IMR-90 (cell line): ENCODE results near the gene CELA3B. TPM values are rescaled to one million over a fixed set of nuclear protein-coding genes. Genes with fewer than 3 reads are reported as not detected.
"Not testable (repeated sequence)": the region's sequence is repeated elsewhere in the genome, so short reads cannot be mapped to it uniquely, and the experiment has no call there.

ENCODE experiments used
- ATAC-seq: fragments of 200-7000 bp; cut with Tn5 transposase; 2 replicates; pipeline ENCODE4 v1.9.1; 2020; ENCODE audit warnings: low read depth, mild to moderate bottlenecking, moderate library complexity
- BruUV-seq: library from RNA; stranded (reverse); fragments of 400-500 nt; replicated peaks from 2 replicates; lab custom pipeline; 2021; lab: Mats Ljungman, UMichigan
- CTCF ChIA-PET: fragments of 300-600 bp; formaldehyde crosslinking; extraction: SDS; loops from one replicate; lab custom pipeline; 2021; ENCODE audit warnings: antibody characterized with exemption; lab: Yijun Ruan, JAX
- POLR2A ChIA-PET: fragments of 300-600 bp; sonication (Branson Sonifier 250); formaldehyde crosslinking; loops from one replicate; lab custom pipeline; 2022; ENCODE audit warnings: antibody characterized with exemption; ENCODE audit not compliant: unreplicated experiment; lab: Charles Lee
- DNase-seq: peaks from one replicate; pipeline ENCODE4 v3.0.0; 2013
- H2AFZ ChIP-seq: replicated peaks from 2 replicates; pipeline ENCODE3; 2013; ENCODE audit warnings: low read length, mild to moderate bottlenecking; ENCODE audit not compliant: poor library complexity
- H2AK5ac ChIP-seq: 2 replicates; pipeline ENCODE4 v1.6.1; 2013; ENCODE audit warnings: low read depth, low read length, inconsistent platforms
- H2AK9ac ChIP-seq: replicated peaks from 2 replicates; pipeline ENCODE3; 2013; ENCODE audit warnings: mild to moderate bottlenecking, low read depth, low read length, moderate library complexity; ENCODE audit not compliant: poor library complexity
- H2BK120ac ChIP-seq: 2 replicates; pipeline ENCODE4 v1.6.1; 2013; ENCODE audit warnings: low read depth, low read length, inconsistent platforms
- H2BK15ac ChIP-seq: 3 replicates; pipeline ENCODE4 v1.6.1; 2013; ENCODE audit warnings: low read depth, low read length, inconsistent platforms
- H2BK20ac ChIP-seq: 2 replicates; pipeline ENCODE4 v1.6.1; 2013; ENCODE audit warnings: low read depth, mild to moderate bottlenecking, inconsistent platforms, low read length, moderate library complexity
- H2BK5ac ChIP-seq: 2 replicates; pipeline ENCODE4 v1.6.1; 2013; ENCODE audit warnings: mild to moderate bottlenecking, low read depth, low read length, inconsistent platforms; ENCODE audit not compliant: poor library complexity, severe bottlenecking
- H3K14ac ChIP-seq: replicated peaks from 2 replicates; pipeline ENCODE4 v1.6.1; 2013; ENCODE audit warnings: low read depth, low read length, inconsistent platforms
- H3K18ac ChIP-seq: 2 replicates; pipeline ENCODE4 v1.6.1; 2013; ENCODE audit warnings: low read depth, low read length, control low read depth
- H3K23ac ChIP-seq: 2 replicates; pipeline ENCODE4 v1.6.1; 2013; ENCODE audit warnings: low read depth, low read length, inconsistent platforms
- H3K27ac ChIP-seq: 2 replicates; pipeline ENCODE4 v1.5.1; 2013; ENCODE audit warnings: mild to moderate bottlenecking, control low read depth, low read length; ENCODE audit not compliant: insufficient read depth
- H3K27me3 ChIP-seq: 2 replicates; pipeline ENCODE4 v1.6.1; 2013; ENCODE audit warnings: low read length; ENCODE audit not compliant: control insufficient read depth, insufficient read depth
- H3K36me3 ChIP-seq: 2 replicates; pipeline ENCODE4 v1.6.1; 2013; ENCODE audit warnings: low read length, mixed read lengths; ENCODE audit not compliant: control insufficient read depth, insufficient read depth
- H3K4ac ChIP-seq: 2 replicates; pipeline ENCODE4 v1.6.1; 2013; ENCODE audit warnings: low read depth, low read length, inconsistent platforms
- H3K4me1 ChIP-seq: 2 replicates; pipeline ENCODE4 v1.6.1; 2013; ENCODE audit warnings: low read length, mixed read lengths; ENCODE audit not compliant: control insufficient read depth, insufficient read depth
- H3K4me2 ChIP-seq: 2 replicates; pipeline ENCODE4 v1.6.1; 2013; ENCODE audit warnings: low read depth, mild to moderate bottlenecking, control low read depth, low read length, moderate library complexity
- H3K4me3 ChIP-seq: 2 replicates; pipeline ENCODE4 v1.5.1; 2013; ENCODE audit warnings: low read depth, mild to moderate bottlenecking, control low read depth, low read length, moderate library complexity; ENCODE audit not compliant: insufficient read depth
- H3K56ac ChIP-seq: 2 replicates; pipeline ENCODE4 v1.6.1; 2013; ENCODE audit warnings: low read length, inconsistent platforms; ENCODE audit not compliant: insufficient read depth; ENCODE audit errors: extremely low read depth
- H3K79me1 ChIP-seq, 2 experiments: 2 replicates each; pipeline ENCODE4 v1.6.1; 2013; ENCODE audit warnings: low read length in 2 of 2, inconsistent platforms in 1 of 2, low read depth in 1 of 2
- H3K9ac ChIP-seq: 2 replicates; pipeline ENCODE4 v1.6.1; 2013; ENCODE audit warnings: low read depth, low read length, control low read depth
- H3K9me1 ChIP-seq: 2 replicates; pipeline ENCODE4 v1.6.1; 2013; ENCODE audit warnings: low read length, inconsistent platforms; ENCODE audit not compliant: insufficient read depth
- H3K9me3 ChIP-seq: 2 replicates; pipeline ENCODE4 v1.6.1; 2013; ENCODE audit warnings: low read length; ENCODE audit not compliant: control insufficient read depth, insufficient read depth
- H4K20me1 ChIP-seq: 2 replicates; pipeline ENCODE4 v1.6.1; 2013; ENCODE audit warnings: low read length, inconsistent platforms; ENCODE audit not compliant: insufficient read depth
- H4K5ac ChIP-seq: 2 replicates; pipeline ENCODE4 v1.6.1; 2013; ENCODE audit warnings: mild to moderate bottlenecking, low read depth, low read length, control low read depth
- H4K8ac ChIP-seq, 2 experiments: 2 replicates each; pipeline ENCODE4 v1.6.1; 2013; ENCODE audit warnings: low read depth in 2 of 2, low read length in 2 of 2, control low read depth in 1 of 2, inconsistent platforms in 1 of 2
- H4K91ac ChIP-seq: 2 replicates; pipeline ENCODE4 v1.6.1; 2013; ENCODE audit warnings: low read depth, low read length, inconsistent platforms; ENCODE audit not compliant: insufficient read depth
- WGBS, 2 experiments: methylation state at CpG; one replicate each; pipeline versions ENCODE4 v1.1.5 to v1.1.7; 2013; ENCODE audit warnings: missing lambda C conversion rate in 2 of 2; ENCODE audit not compliant: insufficient read length in 1 of 2; ENCODE audit errors: extremely low coverage in 2 of 2; 5-methylcytosine and 5-hydroxymethylcytosine counted together
- dilution Hi-C: fragments of 300-500 bp; cut with HindIII; formaldehyde crosslinking; loops from one replicate; pipeline ENCODE4 v1.14.3; 2018; ENCODE audit warnings: low sequenced_read_pairs; ENCODE audit not compliant: unreplicated experiment
- in situ Hi-C: fragments of 300-500 bp; cut with MboI; formaldehyde crosslinking; loops from 3 replicates; pipeline ENCODE4 v1.14.3; 2019; ENCODE audit warnings: low sequenced_read_pairs, inconsistent platforms, mixed read lengths
- intact Hi-C: fragments of 100-400 bp; cut with micrococcal nuclease; formaldehyde crosslinking; loops from 2 replicates; pipeline ENCODE4 v1.10.0; 2022
- polyA plus RNA-seq, 3 experiments: library from polyadenylated mRNA; depleted of rRNA; stranded (reverse); fragments of >200 nt; gene quantifications; 2 replicates each; pipeline ENCODE4 v1.2.3, GENCODE V29; 2012; ENCODE audit warnings: low replicate concordance in 1 of 3
- total RNA-seq: library from RNA; depleted of rRNA; stranded (reverse); fragments of >200 nt; gene quantifications from 2 replicates; pipeline ENCODE4 v1.2.3, GENCODE V29; 2012

CELA3B gene
- total and polyA plus RNA-seq, 2 of the 4 experiments (the other 2 are of a cell fraction) = not detected

DNA sequence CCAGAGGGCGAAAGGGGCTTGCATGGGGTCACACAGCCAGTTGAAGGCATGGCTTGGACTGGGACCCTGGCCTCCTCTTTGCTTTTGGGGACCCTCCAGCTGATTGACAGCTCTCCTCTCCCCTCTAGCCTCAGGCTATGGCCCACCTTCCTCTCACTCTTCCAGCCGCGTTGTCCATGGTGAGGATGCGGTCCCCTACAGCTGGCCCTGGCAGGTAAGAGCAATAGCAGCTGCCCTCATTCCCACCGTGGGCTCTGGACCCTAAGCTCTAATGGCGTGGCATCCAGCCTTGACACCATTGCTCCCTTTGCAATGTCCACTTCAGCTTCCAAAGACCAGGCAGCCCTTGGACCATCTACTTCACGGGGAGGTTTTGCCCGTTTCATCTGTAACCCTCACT lies 26.1 kb downstream of the CELA3B start:
- intact Hi-C loops, H2BK120ac ChIP-seq, H2BK20ac ChIP-seq, dilution Hi-C loops, H3K56ac ChIP-seq, H3K14ac ChIP-seq, H4K5ac ChIP-seq, H2AK9ac ChIP-seq, H3K36me3 ChIP-seq, H4K91ac ChIP-seq, H3K27me3 ChIP-seq, H2AFZ ChIP-seq, H4K8ac ChIP-seq, H3K23ac ChIP-seq, POLR2A ChIA-PET, H2BK5ac ChIP-seq, H4K20me1 ChIP-seq, BruUV-seq, DNase-seq, H3K27ac ChIP-seq, H3K9me1 ChIP-seq, H3K79me1 ChIP-seq, H3K4me3 ChIP-seq, H2BK15ac ChIP-seq, ATAC-seq, H3K18ac ChIP-seq, H3K4me2 ChIP-seq, H3K4me1 ChIP-seq, CTCF ChIA-PET, H2AK5ac ChIP-seq, H3K9ac ChIP-seq, H3K4ac ChIP-seq, in situ Hi-C loops, H3K9me3 ChIP-seq: not testable (repeated sequence)
- no CpG with 5 or more reads among the region's 8 CpGs for WGBS, 2 experiments

DNA sequence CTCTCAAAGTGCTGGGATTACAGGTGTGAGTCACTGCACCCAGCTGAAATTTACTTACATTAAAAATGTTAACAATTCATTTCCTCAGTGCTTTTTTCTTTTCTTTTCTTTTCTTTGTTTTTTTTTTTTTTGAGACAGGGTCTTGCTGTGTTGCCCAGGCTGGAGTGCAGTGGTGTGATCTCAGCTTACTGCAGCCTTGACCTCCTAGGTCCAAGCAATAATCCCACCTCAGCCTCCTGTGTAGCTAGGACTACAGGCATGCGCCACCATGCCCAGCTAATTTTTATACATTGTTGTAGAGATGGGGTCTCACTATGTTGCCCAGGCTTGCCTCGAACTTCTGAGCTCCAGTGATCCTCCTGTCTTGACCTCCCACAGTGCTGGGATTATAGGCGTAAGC lies 27.1 kb downstream of the CELA3B start:
- BruUV-seq, H3K4me2 ChIP-seq, H2BK5ac ChIP-seq, H4K5ac ChIP-seq, H3K27ac ChIP-seq, H4K8ac ChIP-seq, POLR2A ChIA-PET, H3K14ac ChIP-seq, H3K9ac ChIP-seq, H3K79me1 ChIP-seq, ATAC-seq, CTCF ChIA-PET, dilution Hi-C loops, H3K9me1 ChIP-seq, H3K36me3 ChIP-seq, in situ Hi-C loops, H4K20me1 ChIP-seq, H2BK15ac ChIP-seq, DNase-seq, H4K91ac ChIP-seq, H3K18ac ChIP-seq, H2BK120ac ChIP-seq, H3K9me3 ChIP-seq, H3K27me3 ChIP-seq, H3K4me3 ChIP-seq, intact Hi-C loops, H2AK5ac ChIP-seq, H3K4ac ChIP-seq, H3K23ac ChIP-seq, H3K56ac ChIP-seq, H3K4me1 ChIP-seq, H2BK20ac ChIP-seq, H2AFZ ChIP-seq, H2AK9ac ChIP-seq: not testable (repeated sequence)
- no CpG with 5 or more reads among the region's 3 CpGs for WGBS, 2 experiments
